ENCODE measurements around the gene CHID1.

Gene CHID1

DNA sequence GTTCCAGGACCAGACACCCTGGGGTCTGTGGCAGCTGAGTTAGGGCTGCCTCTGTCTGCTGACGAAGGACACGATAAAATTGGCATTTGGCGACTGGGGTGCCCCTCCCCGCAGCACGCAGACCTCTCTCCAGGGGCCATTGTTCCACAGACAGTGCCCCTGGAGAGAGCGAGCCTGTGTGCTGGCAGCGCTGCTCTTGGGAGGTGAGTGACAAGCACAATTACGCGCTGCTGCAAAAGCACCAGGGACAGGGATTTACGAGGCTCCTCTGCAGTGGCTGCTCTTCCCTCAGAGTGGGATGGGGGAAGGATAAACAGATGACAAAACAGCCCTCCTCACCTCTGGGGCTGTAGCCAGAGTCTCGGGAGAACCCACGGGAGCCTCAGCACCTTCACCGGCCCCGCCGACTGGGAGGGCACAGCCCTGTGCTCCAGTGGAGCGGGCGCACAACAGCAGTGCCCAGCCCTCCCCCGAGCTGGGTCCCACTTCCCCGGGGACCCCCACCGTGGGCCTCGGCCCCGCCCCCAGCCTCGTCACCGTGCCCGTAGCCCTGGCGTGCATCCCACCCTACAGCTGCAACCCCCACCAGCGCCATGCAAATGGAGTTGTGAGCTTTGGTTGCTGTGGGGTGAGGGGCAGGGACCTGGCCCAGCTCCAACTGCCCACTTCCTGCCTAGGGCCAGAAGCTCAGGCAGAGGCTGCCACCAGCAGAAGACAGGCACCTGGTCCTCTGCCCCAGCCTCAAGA lies 19.6 kb downstream of the CHID1 start:
- no peak for DNase-seq (ENCODE audit: low read depth)
- H3K4me3 ChIP-seq (ENCODE audit: low read depth, low read length): no peak overlapping the region

- H3K4me3 ChIP-seq (ENCODE audit: low read depth, low read length): no peak overlapping the region
- no peak for DNase-seq (ENCODE audit: low read depth)
Measured at GRCh38 chr11:889687-890475, 20.7 kb downstream of the CHID1 start.

- no peak for DNase-seq (ENCODE audit: low read depth)
- H3K4me3 ChIP-seq (ENCODE audit: low read depth, low read length): no peak overlapping the region
Measured at GRCh38 chr11:889257-889656, 21.4 kb downstream of the CHID1 start.

DNA sequence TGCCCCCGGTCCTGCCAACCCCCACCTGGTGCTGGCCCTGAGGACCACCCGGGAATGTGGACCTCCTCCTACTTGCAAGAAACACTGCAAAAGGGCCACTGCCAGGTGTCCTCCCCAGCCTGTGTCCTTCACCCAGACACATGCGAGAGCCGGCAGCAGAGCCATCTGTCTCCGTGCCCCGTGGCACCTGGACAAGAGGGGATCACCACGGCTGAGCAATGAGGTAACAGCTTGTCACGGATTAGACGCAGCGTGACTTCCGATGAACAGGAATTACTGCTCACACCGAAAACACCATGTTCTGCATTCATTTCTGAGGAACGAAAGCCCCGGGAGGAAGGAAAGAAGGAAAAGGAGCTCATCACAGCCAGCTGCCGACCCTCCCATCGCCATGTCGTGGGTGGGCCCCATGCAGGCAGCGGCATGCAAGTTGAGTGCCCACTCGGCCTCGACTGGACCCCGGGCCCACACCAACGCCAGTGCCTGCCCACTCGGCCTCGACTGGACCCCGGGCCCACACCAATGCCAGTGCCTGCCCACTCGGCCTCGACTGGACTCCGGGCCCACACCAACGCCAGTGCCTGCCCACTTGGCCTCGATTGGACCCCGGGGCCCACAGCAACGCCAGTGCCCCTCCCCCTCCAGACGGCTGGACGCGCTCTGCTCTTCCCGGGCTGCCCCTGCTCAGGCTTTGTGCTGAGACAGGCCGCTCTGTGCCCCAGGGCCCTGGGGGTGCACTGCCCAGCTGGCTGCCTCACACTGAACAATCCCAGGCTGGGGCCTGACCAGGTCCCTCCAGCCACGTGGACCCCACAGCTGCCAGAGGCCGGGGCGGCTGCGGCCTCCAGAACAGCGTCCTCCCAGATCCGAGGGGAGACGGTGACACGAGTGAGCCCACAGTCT lies 22.0 kb downstream of the CHID1 start:
- DNase-seq (ENCODE audit: low read depth): no peak
- H3K4me3 ChIP-seq (ENCODE audit: low read depth, low read length): no peak overlapping the region

GRCh38 chr11:887589-887988 lies 23.0 kb downstream of the CHID1 start:
- H3K4me3 ChIP-seq (ENCODE audit: low read depth, low read length): no peak overlapping the region
- no peak for DNase-seq (ENCODE audit: low read depth)

DNA sequence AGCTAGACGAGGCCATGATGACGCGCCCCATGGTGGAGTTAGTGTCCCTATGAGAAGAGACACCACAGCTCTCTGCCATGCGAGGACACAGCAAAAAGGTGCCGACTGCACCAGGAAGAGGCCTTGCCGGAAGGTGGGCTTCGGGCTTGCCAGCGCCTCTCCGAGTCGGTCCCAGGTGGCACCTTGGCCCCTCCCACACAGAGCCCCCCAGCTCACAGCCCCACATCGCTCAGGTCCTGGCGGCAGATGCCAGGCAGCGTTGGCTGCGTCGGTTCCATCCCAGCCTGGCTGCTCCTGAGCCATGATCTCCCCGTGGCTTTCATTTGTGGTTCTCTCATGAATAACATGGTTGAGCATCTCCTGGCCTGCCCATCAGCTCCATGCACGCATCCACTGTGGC lies 24.0 kb downstream of the CHID1 start:
- no peak overlapping the region for H3K4me3 ChIP-seq (ENCODE audit: low read depth, low read length)
- no peak for DNase-seq (ENCODE audit: low read depth)

GRCh38 chr11:884578-885070 lies 26.0 kb downstream of the CHID1 start:
- no peak overlapping the region for H3K4me3 ChIP-seq (ENCODE audit: low read depth, low read length)
- no peak for DNase-seq (ENCODE audit: low read depth)

GRCh38 chr11:883527-883926 lies 27.1 kb downstream of the CHID1 start:
- no peak for DNase-seq (ENCODE audit: low read depth)
- H3K4me3 ChIP-seq (ENCODE audit: low read depth, low read length): no peak overlapping the region

DNA sequence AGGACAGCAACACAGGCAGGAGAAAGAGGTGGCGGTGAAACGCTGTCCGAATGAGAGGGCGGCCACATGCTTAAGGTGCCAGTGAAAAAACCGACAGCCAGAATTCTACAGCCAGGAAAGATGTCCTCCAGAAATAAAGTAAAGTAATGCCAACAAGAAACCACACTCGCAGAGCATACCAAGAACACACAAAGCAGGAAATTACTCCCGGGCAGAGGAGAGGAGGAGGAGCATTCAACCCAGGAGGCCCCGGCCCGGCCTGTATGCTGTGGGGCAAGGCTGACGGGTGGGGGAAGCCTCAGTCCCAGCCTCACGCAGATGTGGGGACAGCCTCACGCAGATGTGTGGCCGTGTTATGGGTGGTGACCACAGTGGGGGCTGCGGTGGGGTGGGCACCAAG lies 28.0 kb downstream of the CHID1 start:
- H3K4me3 ChIP-seq (ENCODE audit: low read depth, low read length): no peak overlapping the region
- no peak for DNase-seq (ENCODE audit: low read depth)

DNA sequence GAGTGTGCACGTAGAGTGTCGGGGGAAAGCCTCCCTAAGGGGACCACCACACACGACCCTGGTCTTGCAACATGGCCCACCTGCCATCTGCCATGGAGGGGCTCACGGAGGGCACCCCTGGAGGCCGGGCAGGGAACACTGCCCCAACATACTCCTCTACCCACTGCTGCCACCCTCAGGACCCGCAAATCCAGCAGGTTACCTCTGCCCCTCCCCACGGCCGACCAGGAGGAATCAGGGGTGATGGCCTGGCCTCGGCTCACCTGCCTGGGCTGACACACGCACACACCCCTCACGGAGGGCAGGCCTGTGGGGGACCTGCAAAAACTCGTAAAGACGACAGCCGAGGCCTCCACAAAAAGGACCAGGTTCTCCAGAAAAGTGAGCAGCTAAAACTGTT lies 30.2 kb downstream of the CHID1 start:
- no peak overlapping the region for H3K4me3 ChIP-seq (ENCODE audit: low read depth, low read length)

DNA sequence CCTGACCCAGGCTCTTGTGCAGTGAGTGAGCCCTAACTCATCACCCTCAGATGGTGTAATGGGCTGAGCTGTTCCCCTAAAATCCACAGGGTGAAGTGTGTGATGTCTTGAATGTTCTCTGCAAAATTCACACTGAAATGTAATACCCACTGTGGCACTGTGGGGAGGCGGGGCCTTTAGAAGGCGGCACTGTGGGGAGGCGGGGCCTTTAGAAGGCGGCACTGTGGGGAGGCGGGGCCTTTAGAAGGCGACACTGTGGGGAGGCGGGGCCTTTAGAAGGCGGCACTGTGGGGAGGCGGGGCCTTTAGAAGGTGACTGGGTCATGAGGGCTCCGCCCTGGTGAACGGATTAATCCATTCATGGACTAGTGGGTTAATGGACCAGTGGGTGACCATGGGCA lies 33.0 kb downstream of the CHID1 start:
- DNase-seq (ENCODE audit: low read depth): no peak
- no peak overlapping the region for H3K4me3 ChIP-seq (ENCODE audit: low read depth, low read length)

More for the DNA sequence above, 30.2 kb downstream of the CHID1 start:
- no peak for DNase-seq (ENCODE audit: low read depth)

- H3K4me3 ChIP-seq (ENCODE audit: low read depth, low read length): no peak overlapping the region
- no peak for DNase-seq (ENCODE audit: low read depth)
Measured at GRCh38 chr11:876545-876944, 34.1 kb downstream of the CHID1 start.

DNA sequence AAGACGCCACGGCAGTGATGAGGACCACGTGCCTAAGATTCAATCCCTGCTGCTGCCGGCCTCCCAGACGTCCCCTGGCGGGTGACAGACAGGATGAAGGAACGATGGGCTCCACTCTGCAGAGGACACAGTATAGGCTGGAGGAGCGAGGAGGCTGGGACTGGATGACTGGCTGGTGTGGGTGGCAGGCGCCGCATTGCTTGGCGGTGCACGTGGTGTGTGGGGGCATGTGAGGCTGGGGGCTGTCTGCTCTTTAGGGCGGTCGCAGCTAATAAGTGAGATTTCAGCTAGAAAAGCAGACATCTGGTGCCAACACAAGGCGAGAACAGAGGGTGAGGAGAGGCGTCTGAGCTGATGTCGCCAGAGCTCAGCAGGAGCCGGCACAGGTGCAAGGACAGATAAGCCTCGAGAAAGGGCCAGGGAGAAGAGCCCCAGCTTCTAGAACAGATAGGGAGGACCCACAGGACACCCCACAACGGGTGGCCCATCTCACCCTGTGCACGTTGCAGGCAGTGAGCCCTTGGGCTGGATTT lies 34.8 kb downstream of the CHID1 start:
- DNase-seq (ENCODE audit: low read depth): no peak

DNA sequence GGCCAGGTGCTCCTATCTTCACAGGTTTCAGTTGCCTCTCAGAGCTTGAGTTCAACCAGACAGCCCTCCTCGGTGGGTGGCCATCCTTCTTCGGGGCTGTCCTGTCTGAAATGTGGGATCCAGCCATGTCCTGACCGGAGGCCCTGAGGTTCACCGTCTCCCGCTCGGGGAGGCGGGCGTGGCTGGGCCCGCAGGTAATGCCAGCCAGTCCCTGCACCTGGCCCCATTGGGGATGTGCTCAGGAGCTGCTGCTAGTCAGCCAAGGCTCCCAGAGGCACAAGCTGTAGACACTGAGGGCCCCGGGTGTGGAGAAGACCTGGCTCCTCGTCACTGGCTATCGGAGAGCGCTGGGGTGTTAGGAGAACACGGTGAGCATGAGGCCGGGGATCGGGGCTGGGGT lies 35.4 kb downstream of the CHID1 start:
- DNase-seq (ENCODE audit: low read depth): no peak
- H3K4me3 ChIP-seq (ENCODE audit: low read depth, low read length): no peak overlapping the region

More for the DNA sequence above, 34.8 kb downstream of the CHID1 start:
- no peak overlapping the region for H3K4me3 ChIP-seq (ENCODE audit: low read depth, low read length)

- DNase-seq (ENCODE audit: low read depth): no peak
- H3K4me3 ChIP-seq (ENCODE audit: low read depth, low read length): no peak overlapping the region
Measured at GRCh38 chr11:873706-874105, 36.9 kb downstream of the CHID1 start.

- no peak overlapping the region for H3K4me3 ChIP-seq (ENCODE audit: low read depth, low read length)
- no peak for DNase-seq (ENCODE audit: low read depth)
Measured at GRCh38 chr11:872799-873198, 37.8 kb downstream of the CHID1 start.

- H3K4me3 ChIP-seq (ENCODE audit: low read depth, low read length): no peak overlapping the region
- DNase-seq (ENCODE audit: low read depth): no peak
Measured at GRCh38 chr11:871472-871871, 39.1 kb downstream of the CHID1 start.

DNA sequence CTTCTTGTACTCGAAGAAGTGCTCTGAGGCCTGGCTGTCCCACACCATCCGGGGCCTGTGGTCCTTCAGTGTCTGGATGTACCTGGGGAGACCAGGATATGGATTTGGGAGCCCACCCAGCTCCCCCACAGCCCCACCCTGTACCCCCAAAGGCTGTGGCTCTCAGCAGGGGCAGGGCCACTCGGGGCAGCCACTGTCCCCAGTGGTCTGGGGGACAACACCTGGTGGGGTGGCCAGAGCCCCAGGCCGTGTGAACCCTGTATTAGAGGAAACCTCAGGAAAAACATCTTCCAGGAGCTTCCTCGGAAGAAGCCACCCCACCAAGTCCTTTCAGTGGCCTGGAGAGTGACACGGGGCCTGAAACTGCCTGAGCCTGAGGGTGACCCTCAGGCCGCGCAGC lies 40.2 kb downstream of the CHID1 start:
- DNase-seq (ENCODE audit: low read depth): no peak
- no peak overlapping the region for H3K4me3 ChIP-seq (ENCODE audit: low read depth, low read length)

GRCh38 chr11:870127-870413 lies 40.5 kb downstream of the CHID1 start:
- H3K4me3 ChIP-seq (ENCODE audit: low read depth, low read length): no peak overlapping the region
- DNase-seq (ENCODE audit: low read depth): no peak

All from skeletal muscle cell (primary cell).